ENCODE measurements around the gene AFM. TPM values are rescaled to one million over a fixed set of nuclear protein-coding genes. Genes with fewer than 3 reads are reported as not detected.
A peak's percentile ranks its signal among the peaks of the same experiment; 100 is the strongest.

The AFM gene
- not detected in 2 replicates for total RNA-seq (2014; rRNA removed)
- polyA plus RNA-seq (2012): not detected

- no peak for DNase-seq (ENCODE audit: low read depth)
Observed at GRCh38 chr4:73481358-73481757, at the start of gene AFM. Gene AFM (plus strand): TSS chr4:73481745. CDS start chr4:73481776, 31 bp downstream.

DNA sequence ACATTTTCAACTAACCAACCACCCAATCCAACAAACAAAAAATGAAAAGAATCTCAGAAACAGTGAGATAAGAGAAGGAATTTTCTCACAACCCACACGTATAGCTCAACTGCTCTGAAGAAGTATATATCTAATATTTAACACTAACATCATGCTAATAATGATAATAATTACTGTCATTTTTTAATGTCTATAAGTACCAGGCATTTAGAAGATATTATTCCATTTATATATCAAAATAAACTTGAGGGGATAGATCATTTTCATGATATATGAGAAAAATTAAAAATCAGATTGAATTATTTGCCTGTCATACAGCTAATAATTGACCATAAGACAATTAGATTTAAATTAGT lies 49.8 kb upstream of the AFM start:
- DNase-seq (ENCODE audit: low read depth): no peak

- no peak for DNase-seq (ENCODE audit: low read depth)
Observed at GRCh38 chr4:73432169-73433000, 49.2 kb upstream of the AFM start.

- no peak for DNase-seq (ENCODE audit: low read depth)
Observed at GRCh38 chr4:73433140-73433539, 48.4 kb upstream of the AFM start.

DNA sequence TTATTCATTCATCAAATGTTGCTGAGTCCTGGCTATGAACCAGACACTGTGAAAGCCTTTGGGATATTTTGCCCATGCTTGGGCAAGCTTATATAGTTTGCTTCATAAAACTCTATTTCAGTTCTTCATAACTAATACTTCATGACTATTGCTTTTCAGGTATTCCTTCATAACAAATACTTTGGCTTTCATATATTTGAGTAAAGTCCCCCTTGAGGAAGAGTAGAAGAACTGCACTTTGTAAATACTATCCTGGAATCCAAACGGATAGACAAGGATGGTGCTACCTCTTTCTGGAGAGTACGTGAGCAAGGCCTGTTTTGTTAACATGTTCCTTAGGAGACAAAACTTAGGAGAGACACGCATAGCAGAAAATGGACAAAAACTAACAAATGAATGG lies 47.2 kb upstream of the AFM start:
- DNase-seq (ENCODE audit: low read depth): peak; percentile 15

DNA sequence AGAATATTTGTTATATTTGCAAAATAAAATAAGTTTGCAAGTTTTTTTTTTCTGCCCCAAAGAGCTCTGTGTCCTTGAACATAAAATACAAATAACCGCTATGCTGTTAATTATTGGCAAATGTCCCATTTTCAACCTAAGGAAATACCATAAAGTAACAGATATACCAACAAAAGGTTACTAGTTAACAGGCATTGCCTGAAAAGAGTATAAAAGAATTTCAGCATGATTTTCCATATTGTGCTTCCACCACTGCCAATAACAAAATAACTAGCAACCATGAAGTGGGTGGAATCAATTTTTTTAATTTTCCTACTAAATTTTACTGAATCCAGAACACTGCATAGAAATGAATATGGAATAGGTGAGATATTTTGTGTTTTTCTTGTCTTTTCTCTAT lies 45.6 kb upstream of the AFM start, which contains the start of gene AFP:
AFP (plus strand) TSS at position 238 of the 400 bp plus-strand sequence; CDS start at position 280, 42 bp downstream.
- DNase-seq (ENCODE audit: low read depth): no peak

- DNase-seq (ENCODE audit: low read depth): no peak
Observed at GRCh38 chr4:73436674-73437557, 44.6 kb upstream of the AFM start.

DNA sequence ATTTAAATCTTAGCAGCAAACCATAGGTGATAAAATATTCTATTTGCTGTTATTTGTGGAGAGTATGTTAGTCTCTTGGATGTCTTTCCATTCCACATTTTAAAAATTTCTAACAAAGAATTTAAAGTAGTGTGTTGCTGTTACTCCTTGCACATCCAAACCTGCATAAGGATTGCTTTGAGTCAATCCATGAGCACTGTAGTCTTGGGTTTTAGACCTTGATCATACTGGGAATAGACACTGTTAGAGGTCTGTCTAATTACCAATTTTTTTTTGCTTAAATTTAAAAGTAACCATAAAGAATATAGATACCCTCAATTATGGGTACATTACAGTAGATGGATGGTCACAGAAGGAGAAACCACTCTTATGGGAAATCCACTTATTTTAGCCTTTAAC lies 44.0 kb upstream of the AFM start:
- DNase-seq (ENCODE audit: low read depth): no peak

- DNase-seq (ENCODE audit: low read depth): no peak
Observed at GRCh38 chr4:73438048-73438447, 43.5 kb upstream of the AFM start.

GRCh38 chr4:73438582-73439215 lies 42.8 kb upstream of the AFM start:
- no peak for DNase-seq (ENCODE audit: low read depth)

GRCh38 chr4:73439445-73439844 lies 42.1 kb upstream of the AFM start:
- no peak for DNase-seq (ENCODE audit: low read depth)

GRCh38 chr4:73439991-73440390 lies 41.6 kb upstream of the AFM start:
- DNase-seq (ENCODE audit: low read depth): no peak

DNA sequence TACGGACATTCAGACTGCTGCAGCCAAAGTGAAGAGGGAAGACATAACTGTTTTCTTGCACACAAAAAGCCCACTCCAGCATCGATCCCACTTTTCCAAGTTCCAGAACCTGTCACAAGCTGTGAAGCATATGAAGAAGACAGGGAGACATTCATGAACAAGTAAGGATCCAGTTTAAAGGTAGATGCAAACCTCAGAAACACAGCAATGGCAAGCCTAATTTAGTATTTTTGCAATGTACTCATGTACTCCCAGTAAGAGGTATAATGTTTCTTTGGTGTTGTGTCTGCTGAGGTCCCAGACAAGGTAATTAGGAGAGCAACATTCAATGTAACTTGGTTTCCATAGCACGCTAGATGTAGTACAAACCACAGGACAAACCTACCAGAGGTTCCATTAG lies 40.9 kb upstream of the AFM start:
- no peak for DNase-seq (ENCODE audit: low read depth)

- no peak for DNase-seq (ENCODE audit: low read depth)
Observed at GRCh38 chr4:73442275-73442674, 39.3 kb upstream of the AFM start.

DNA sequence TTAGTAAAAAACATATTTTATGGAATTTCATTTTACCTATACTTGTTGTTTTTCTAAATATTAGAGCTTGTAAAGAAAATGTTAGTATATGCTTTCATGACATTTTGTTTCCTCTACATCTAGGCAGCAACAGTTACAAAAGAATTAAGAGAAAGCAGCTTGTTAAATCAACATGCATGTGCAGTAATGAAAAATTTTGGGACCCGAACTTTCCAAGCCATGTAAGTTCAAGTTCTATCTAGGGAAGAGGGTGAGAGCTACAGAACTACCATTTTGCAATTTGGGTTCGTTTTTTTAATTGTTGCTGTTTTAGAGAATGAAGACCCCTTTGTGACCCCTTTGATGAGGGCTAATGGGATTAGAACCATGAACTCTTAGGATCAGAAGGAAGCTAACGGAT lies 38.3 kb upstream of the AFM start:
- no peak for DNase-seq (ENCODE audit: low read depth)

- no peak for DNase-seq (ENCODE audit: low read depth)
Observed at GRCh38 chr4:73445383-73446335, 35.9 kb upstream of the AFM start.

- peak; percentile 55 for DNase-seq (ENCODE audit: low read depth)
Observed at GRCh38 chr4:73446336-73446938, 35.1 kb upstream of the AFM start.

GRCh38 chr4:73447671-73448070 lies 33.9 kb upstream of the AFM start:
- peak; percentile 12 for DNase-seq (ENCODE audit: low read depth)

GRCh38 chr4:73448448-73449203 lies 32.9 kb upstream of the AFM start:
- no peak for DNase-seq (ENCODE audit: low read depth)

All from LHCN-M2 (cell line).